Measurements from ENCODE around the gene PTPRM.

The PTPRM gene

DNA sequence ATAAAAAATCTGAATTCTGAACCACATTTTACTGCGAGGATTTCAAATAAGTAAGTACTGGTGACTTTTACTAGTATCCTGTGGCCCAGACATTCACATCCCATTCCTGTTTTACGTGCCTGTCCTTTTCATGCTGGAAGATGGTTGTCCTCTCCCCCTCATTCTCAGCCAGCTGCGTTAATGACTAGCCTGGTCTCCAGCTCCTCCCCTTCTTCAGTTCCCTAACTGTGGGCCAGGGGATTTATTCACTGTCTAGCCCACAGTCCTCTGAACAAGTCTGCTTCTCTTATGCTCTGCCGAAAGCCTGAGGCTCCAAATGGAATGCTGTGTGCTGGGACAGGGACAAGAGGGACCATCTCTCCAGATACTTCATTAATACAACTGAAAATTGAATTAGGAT lies 373.9 kb downstream of the PTPRM start:
- TF ChIP-seq, protein P1, sequence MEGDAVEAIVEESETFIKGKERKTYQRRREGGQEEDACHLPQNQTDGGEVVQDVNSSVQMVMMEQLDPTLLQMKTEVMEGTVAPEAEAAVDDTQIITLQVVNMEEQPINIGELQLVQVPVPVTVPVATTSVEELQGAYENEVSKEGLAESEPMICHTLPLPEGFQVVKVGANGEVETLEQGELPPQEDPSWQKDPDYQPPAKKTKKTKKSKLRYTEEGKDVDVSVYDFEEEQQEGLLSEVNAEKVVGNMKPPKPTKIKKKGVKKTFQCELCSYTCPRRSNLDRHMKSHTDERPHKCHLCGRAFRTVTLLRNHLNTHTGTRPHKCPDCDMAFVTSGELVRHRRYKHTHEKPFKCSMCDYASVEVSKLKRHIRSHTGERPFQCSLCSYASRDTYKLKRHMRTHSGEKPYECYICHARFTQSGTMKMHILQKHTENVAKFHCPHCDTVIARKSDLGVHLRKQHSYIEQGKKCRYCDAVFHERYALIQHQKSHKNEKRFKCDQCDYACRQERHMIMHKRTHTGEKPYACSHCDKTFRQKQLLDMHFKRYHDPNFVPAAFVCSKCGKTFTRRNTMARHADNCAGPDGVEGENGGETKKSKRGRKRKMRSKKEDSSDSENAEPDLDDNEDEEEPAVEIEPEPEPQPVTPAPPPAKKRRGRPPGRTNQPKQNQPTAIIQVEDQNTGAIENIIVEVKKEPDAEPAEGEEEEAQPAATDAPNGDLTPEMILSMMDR (conservative IDR thresholded peaks at IDR 0.05) = no peak
- H3K27ac ChIP-seq = peak overlapping the region; percentile 65

DNA sequence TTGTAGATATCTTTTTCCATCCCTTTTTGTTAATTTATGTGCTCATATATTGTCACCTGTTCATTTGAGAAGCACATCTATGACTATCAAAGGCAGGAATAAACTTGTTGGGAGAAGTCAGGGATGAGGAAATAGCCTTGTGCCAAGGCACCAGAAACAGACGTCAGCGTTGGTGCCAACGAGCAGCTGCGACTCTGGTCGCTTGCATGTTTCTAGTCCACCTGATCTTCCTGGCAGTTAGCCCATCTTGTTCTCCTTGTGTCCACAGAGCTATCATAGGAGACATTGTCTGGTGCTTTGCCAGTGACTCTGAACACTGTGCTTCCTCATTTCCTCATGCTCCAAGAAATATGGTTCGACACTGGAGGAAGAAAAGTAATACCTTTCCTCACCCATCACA lies 374.4 kb downstream of the PTPRM start:
- TF ChIP-seq, protein P1 (conservative IDR thresholded peaks at IDR 0.05) = no peak
- peak overlapping the region; percentile 65 for H3K27ac ChIP-seq

DNA sequence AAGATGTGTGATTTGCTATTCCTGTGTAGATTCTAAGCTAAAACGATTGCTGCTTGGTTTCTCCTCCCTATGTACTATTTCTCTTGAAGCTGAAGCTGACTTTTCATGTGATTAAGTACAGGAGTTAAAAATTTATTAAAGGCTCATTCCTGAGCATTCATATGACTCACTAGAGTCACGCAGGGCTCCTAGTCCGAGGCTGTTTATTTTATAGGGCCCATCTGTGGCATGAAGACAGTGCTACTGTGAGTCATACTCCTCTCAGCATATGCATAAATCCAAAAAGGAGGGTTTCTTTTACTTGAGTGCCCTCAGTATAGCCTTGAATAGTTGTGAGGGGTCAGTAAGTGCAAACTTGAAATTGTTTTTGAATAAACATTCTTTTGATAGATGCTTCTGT lies 378.8 kb downstream of the PTPRM start:
- H3K27ac ChIP-seq = no peak overlapping the region
- TF ChIP-seq, protein P1 (conservative IDR thresholded peaks at IDR 0.05) = no peak

DNA sequence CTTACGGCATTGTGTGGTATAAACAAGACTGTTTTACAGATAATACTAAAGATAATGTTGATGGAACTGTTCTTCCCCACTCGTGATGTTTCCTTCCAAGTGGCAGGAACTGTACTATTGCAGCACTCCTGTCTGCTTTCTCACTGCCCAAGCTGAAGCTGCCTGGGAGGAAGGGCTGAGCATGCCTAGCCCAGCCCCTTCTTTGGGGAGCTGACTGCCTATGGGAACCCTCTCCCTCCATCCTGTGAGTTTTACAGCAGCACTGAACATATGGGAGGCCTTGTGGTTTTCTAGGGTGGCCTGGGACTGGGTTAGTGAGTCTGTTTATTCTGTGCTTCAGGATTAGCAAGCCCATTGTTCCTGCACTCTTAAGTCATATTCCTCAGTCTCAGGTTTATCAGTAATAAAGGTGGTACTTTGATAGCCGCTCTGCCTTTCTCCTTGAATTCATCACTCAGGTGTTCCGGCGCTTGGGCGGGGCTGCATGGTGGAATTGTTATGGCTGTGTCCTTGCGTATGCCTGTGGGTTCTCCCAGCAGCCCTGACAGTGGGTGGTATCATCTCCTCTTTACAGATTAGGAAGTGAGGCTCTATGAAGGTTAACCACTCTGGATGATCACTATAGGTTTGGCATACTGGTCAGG lies 379.7 kb downstream of the PTPRM start:
- TF ChIP-seq, protein P1 (conservative IDR thresholded peaks at IDR 0.05) = no peak
- H3K27ac ChIP-seq = no peak overlapping the region

DNA sequence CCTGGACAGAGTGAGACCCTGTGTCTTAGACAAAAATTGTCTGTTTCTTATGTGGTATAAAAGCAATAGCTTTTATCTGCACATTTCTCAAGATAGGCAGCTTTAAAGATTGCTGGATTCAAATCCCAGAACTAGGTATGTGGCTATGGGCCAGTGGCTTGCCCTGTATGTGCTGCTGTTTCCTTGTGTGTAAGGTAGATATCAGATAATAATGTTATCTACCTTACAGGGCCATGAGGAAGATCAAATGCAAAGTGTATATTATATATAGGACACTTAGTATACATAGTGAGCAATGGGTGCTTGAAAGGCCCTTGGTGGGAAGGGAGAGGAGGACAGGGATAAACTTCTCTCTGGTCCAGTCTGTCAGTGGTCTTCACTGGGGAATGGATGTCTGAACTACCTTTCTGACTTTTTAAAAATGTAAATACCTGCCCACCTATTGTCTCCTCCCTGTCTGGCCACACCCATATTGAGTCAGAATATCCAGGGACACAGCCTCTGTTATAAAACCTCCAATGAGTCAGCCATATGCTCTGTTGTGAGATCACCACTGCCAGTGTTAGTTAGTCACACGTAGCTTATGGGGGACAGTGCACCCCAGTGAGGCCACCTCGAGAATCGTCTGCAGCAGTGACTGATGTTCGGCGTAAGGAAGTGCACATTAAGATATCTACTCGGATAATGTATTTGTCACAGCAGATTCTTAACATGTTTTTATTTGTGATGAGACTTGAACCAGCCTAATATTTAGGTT lies 383.4 kb downstream of the PTPRM start:
- TF ChIP-seq, protein P1 (conservative IDR thresholded peaks at IDR 0.05) = no peak
- no peak overlapping the region for H3K27ac ChIP-seq

DNA sequence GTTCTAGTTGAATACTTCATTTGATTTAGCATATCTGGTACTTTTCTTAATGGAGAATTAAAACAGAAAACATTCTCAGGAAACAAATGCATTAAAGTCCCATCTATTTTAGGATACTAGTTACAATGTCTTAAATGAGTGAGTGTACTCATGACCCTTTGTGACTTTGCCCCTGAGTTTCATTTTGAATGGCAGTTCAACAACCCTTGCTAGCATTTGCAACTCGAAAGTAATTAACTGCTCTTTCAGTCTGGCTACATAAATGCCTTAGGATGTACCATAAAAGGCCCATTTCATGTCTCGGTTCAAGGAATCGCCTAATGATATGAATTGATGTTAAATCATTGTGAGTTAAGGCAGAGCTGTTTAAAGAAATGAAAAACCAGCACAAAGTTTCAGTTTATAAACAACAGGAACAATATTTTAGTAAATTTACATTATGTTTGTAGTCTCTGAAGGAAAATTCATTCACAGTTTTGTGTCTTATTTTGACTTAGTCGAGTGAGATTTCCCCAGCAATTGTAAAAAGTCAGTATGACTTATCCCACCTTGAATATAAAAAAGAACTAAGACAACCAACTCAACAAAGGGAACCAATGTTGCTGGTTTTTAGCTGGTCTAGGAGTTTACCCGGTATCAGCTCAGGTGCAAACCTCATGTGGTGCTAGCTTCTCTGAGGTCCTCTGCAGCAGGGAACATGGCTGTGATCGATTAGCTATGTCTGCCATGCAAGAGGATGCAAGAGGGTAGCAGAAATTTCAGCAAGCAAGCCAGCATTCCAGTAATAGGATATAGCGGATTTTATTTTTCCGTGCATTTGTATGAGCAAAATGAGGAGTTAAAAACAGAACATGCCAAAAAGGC lies 386.2 kb downstream of the PTPRM start:
- TF ChIP-seq, protein P1 (conservative IDR thresholded peaks at IDR 0.05) = no peak
- no peak overlapping the region for H3K27ac ChIP-seq

DNA sequence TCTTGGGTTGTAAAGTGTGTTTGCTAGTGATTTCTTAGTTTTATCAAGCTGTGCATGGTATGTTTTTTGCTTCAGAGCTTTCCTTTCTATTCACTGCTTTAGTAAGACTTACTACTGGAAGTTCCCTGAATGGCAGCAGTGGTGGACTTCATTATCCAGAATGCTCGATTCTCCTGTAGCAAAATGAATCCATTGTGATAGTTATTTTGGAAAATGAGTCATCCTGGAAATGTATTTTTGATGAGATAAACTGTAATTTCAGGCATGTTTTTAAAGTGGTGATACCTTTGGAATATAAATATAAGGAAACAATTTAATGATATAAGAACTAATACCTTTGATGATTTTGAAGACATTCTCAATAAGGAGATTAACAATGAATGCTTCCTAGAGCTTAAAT lies 387.1 kb downstream of the PTPRM start:
- H3K27ac ChIP-seq = no peak overlapping the region
- TF ChIP-seq, protein P1 (conservative IDR thresholded peaks at IDR 0.05) = no peak
